Umbilical cord (tissue), 1 donor: ENCODE results near the gene MINPP1. TPM values are rescaled to one million over a fixed set of nuclear protein-coding genes. Genes with fewer than 3 reads are reported as not detected.

ENCODE experiments used
- total RNA-seq: library from RNA; depleted of rRNA; stranded (reverse); fragments of >200 nt; gene quantifications from one replicate; pipeline ENCODE4 v1.2.3, GENCODE V29; 2014; ENCODE audit warnings: low replicate concordance; ENCODE audit not compliant: insufficient read depth

The MINPP1 gene
- total RNA-seq, 1 donor from 2014 or later: 28.4 TPM

Other genes starting within 250 kb of the MINPP1 start
- 1.7 TPM for gene NUTM2D, start 147.1 kb upstream of the MINPP1 start, total RNA-seq
- gene PAPSS2, start 155.0 kb downstream of the MINPP1 start, total RNA-seq: 45.5 TPM